PC-9 (cell line): ENCODE data around the gene SFT2D1. TPM values are rescaled to one million over a fixed set of nuclear protein-coding genes. Genes with fewer than 3 reads are reported as not detected.

Experiments used
- BruUV-seq: library from RNA; stranded (reverse); fragments of 400-500 nt; replicated peaks from 2 replicates; lab custom pipeline; 2021; lab: Mats Ljungman, UMichigan
- CTCF ChIA-PET: fragments of 300-600 bp; sonication (Branson Sonifier 250); formaldehyde crosslinking; loops from one replicate; lab custom pipeline; 2022; ENCODE audit warnings: antibody characterized with exemption; lab: Charles Lee
- POLR2A ChIA-PET: fragments of 300-600 bp; sonication (Branson Sonifier 250); formaldehyde crosslinking; loops from one replicate; lab custom pipeline; 2022; ENCODE audit warnings: antibody characterized with exemption; ENCODE audit not compliant: unreplicated experiment; lab: Charles Lee
- DNase-seq, 2 experiments: peaks; one replicate each; pipeline versions ENCODE4 v3.0.0 to v3.0.0-alpha.2; 2015 to 2022; ENCODE audit warnings: mixed read lengths in 1 of 2
- H2AFZ ChIP-seq: fragments of 200-600 bp; sonication (generic); 2 replicates; pipeline ENCODE4 v1.8.1; 2017; ENCODE audit warnings: antibody characterized with exemption
- H3F3A ChIP-seq: fragments of 200-600 bp; sonication (generic); 2 replicates; pipeline ENCODE4 v1.8.1; 2017; ENCODE audit warnings: antibody characterized with exemption, mild to moderate bottlenecking, low read depth; ENCODE audit not compliant: insufficient read depth
- H3K27ac ChIP-seq: fragments of 200-600 bp; sonication (generic); 2 replicates; pipeline ENCODE4 v1.6.1; 2016; ENCODE audit warnings: mixed run types
- H3K27me3 ChIP-seq: fragments of 200-600 bp; sonication (generic); 2 replicates; pipeline ENCODE4 v1.6.1; 2016; ENCODE audit warnings: low read depth, mixed run types; ENCODE audit not compliant: insufficient read depth
- H3K36me3 ChIP-seq: fragments of 200-600 bp; sonication (generic); 2 replicates; pipeline ENCODE4 v1.6.1; 2016; ENCODE audit warnings: low read depth, mixed run types
- H3K4me1 ChIP-seq: fragments of 200-600 bp; sonication (generic); replicated peaks from 2 replicates; pipeline ENCODE4 v1.6.1; 2016; ENCODE audit warnings: mixed run types; ENCODE audit not compliant: insufficient read depth
- H3K4me2 ChIP-seq: fragments of 200-600 bp; sonication (generic); 2 replicates; pipeline ENCODE4 v1.6.1; 2017; ENCODE audit warnings: mixed run types
- H3K4me3 ChIP-seq: fragments of 200-600 bp; sonication (generic); 2 replicates; pipeline ENCODE4 v1.6.1; 2016; ENCODE audit warnings: mixed run types
- H3K79me2 ChIP-seq: fragments of 200-600 bp; sonication (generic); 2 replicates; pipeline ENCODE4 v1.6.1; 2017; ENCODE audit warnings: low read depth, mixed run types
- H3K9me2 ChIP-seq: fragments of 200-600 bp; sonication (generic); 2 replicates; pipeline ENCODE4 v1.8.1; 2017; ENCODE audit warnings: mild to moderate bottlenecking; ENCODE audit not compliant: insufficient read depth
- H3K9me3 ChIP-seq: fragments of 200-600 bp; sonication (generic); 2 replicates; pipeline ENCODE4 v1.8.1; 2016; ENCODE audit warnings: low read depth; ENCODE audit not compliant: insufficient read depth
- H4K20me1 ChIP-seq: fragments of 200-600 bp; sonication (generic); 2 replicates; pipeline ENCODE4 v1.8.1; 2017; ENCODE audit not compliant: insufficient read depth
- CTCF ChIP-seq: fragments of 200-600 bp; sonication (generic); conservative IDR thresholded peaks from 2 replicates; pipeline ENCODE4 v1.6.1; 2017; ENCODE audit warnings: mixed run types, antibody characterized with exemption, mild to moderate bottlenecking, moderate library complexity
- EZH2 ChIP-seq: fragments of 200-600 bp; sonication (generic); IDR thresholded peaks from 2 replicates; pipeline ENCODE4 v1.8.0; 2017; ENCODE audit warnings: antibody characterized with exemption, low read depth
- intact Hi-C: fragments of 100-400 bp; cut with micrococcal nuclease; formaldehyde crosslinking; loops from one replicate; pipeline ENCODE4 v1.10.0; 2022; ENCODE audit not compliant: unreplicated experiment
- total RNA-seq: library from RNA; stranded (reverse); gene quantifications from 2 replicates; pipeline ENCODE4 v1.2.3, GENCODE V29; 2021

The SFT2D1 gene
- total RNA-seq, 1 experiment from 2014 or later, result 39.9 TPM

GRCh38 chr6:166338854-166339253 is 3.5 kb downstream of the SFT2D1 start:
- no peak overlapping the region for H3K27ac ChIP-seq
- H3K27me3 ChIP-seq, result no peaks in the 10 kb centered on the region
- ChIA-PET POLR2A (no interaction called here), CTCF (no interaction called here)
- H3K4me2 ChIP-seq, result no peak overlapping the region
- peaks cover 14% of the 10 kb centered on the region for H3K4me1 ChIP-seq
- intact Hi-C loops, result no loop called here
- no peak overlapping the region for H3K4me3 ChIP-seq
- no TSS peak for BruUV-seq
- no peak overlapping the region for H2AFZ ChIP-seq
- H3K79me2 ChIP-seq, result peaks cover 70% of the 10 kb centered on the region
- no peak for TF ChIP-seq CTCF
- TF ChIP-seq EZH2, result no peak
- DNase-seq, result no peak
- no peaks in the 10 kb centered on the region for H3K9me3 ChIP-seq
- no peaks in the 10 kb centered on the region; the same call in 1 of the 2 replicates for H3K36me3 ChIP-seq
- no peaks in the 10 kb centered on the region for H3K9me2 ChIP-seq
- H3F3A ChIP-seq, result no peaks in the 10 kb centered on the region
- peaks cover 34% of the 10 kb centered on the region for H4K20me1 ChIP-seq

GRCh38 chr6:166336847-166337246 is 5.5 kb downstream of the SFT2D1 start:
- Histone ChIP-seq H3K4me1 (peaks cover 9% of the 10 kb centered on the region; the same call in 1 of the 2 replicates), H3K27me3 (no peaks in the 10 kb centered on the region), H3K4me3 (no peak overlapping the region), H3F3A (no peaks in the 10 kb centered on the region), H3K9me2 (no peaks in the 10 kb centered on the region), H4K20me1 (peaks cover 50% of the 10 kb centered on the region), H3K9me3 (no peaks in the 10 kb centered on the region), H3K4me2 (no peak overlapping the region), H3K27ac (no peak overlapping the region), H3K79me2 (peaks cover 74% of the 10 kb centered on the region), H2AFZ (no peak overlapping the region), H3K36me3 (no peaks in the 10 kb centered on the region; the same call in 1 of the 2 replicates)
- POLR2A ChIA-PET, result no interaction called here
- TF ChIP-seq EZH2, result no peak
- no peak for TF ChIP-seq CTCF
- BruUV-seq, result no TSS peak
- DNase-seq, result no peak
- CTCF ChIA-PET, result no interaction called here
- intact Hi-C loops, result no loop called here

- Histone ChIP-seq H3K79me2 (peaks cover 70% of the 10 kb centered on the region), H3K9me3 (no peaks in the 10 kb centered on the region), H3K4me3 (no peak overlapping the region), H3K4me1 (0 out of 2 replicates have a peak, but pooled peaks cover under 1% of the 10 kb centered on the region), H3K36me3 (no peaks in the 10 kb centered on the region; the same call in 1 of the 2 replicates), H3K27ac (no peak overlapping the region), H3F3A (no peaks in the 10 kb centered on the region), H4K20me1 (peaks cover 60% of the 10 kb centered on the region), H3K4me2 (no peak overlapping the region), H2AFZ (no peak overlapping the region), H3K27me3 (no peaks in the 10 kb centered on the region), H3K9me2 (no peaks in the 10 kb centered on the region)
- CTCF ChIA-PET, result no interaction called here
- no TSS peak for BruUV-seq
- POLR2A ChIA-PET, result no interaction called here
- intact Hi-C loops, result no loop called here
- TF ChIP-seq EZH2 (no peak), CTCF (no peak)
- no peak for DNase-seq
Observed at GRCh38 chr6:166335378-166336302, 6.7 kb downstream of the SFT2D1 start.
